ENCODE results near the gene SCAMP4. TPM values are rescaled to one million over a fixed set of nuclear protein-coding genes. Genes with fewer than 3 reads are reported as not detected.

The SCAMP4 gene
- polyA plus RNA-seq, 1 donor from 2014 or later = 12.7 TPM

GRCh38 chr19:1942934-1943555 is 37.8 kb downstream of the SCAMP4 start:
- Histone ChIP-seq H3K27me3 (ENCODE audit: insufficient read depth, low read depth, low read length) (no peaks in the 10 kb centered on the region), H2AFZ (ENCODE audit: low read depth, low read length) (no peak overlapping the region), H4K20me1 (ENCODE audit: insufficient read depth) (no peaks in the 10 kb centered on the region), H3K9me3 (ENCODE audit: low read length) (no peaks in the 10 kb centered on the region), H3K79me2 (replicated peaks; ENCODE audit: insufficient read depth, low read length) (peaks cover 48% of the 10 kb centered on the region), H3K9ac (ENCODE audit: low read length) (peak overlapping the region; percentile 88), H3K27ac (ENCODE audit: low read length) (peak overlapping the region; percentile 78), H3K9me2 (ENCODE audit: insufficient read depth, low read length) (no peaks in the 10 kb centered on the region), H3F3A (ENCODE audit: insufficient read depth, low read length, poor library complexity, severe bottlenecking) (peaks cover 5% of the 10 kb centered on the region), H3K4me2 (ENCODE audit: low read length) (peak overlapping the region; percentile 88), H3K36me3 (ENCODE audit: insufficient read depth, low read length) (no peaks in the 10 kb centered on the region), H3K4me3 (ENCODE audit: low read length) (peak overlapping the region; percentile 90)
- no peak for TF ChIP-seq EP300 (conservative IDR thresholded peaks at IDR 0.05; ENCODE audit: poor library complexity, severe bottlenecking)
- no peak for TF ChIP-seq REST (IDR thresholded peaks at IDR 0.05; ENCODE audit: borderline replicate concordance)
- no peak for TF ChIP-seq SMC3 (conservative IDR thresholded peaks at IDR 0.05; ENCODE audit: poor library complexity)
- TF ChIP-seq RAD21 (conservative IDR thresholded peaks at IDR 0.05) = no peak
- TF ChIP-seq MXI1 (conservative IDR thresholded peaks at IDR 0.05; ENCODE audit: poor library complexity, severe bottlenecking) = no peak
- TF ChIP-seq EZH2 (IDR thresholded peaks at IDR 0.05; ENCODE audit: borderline replicate concordance, insufficient read depth, low read length, poor library complexity, severe bottlenecking) = no peak
- TF ChIP-seq CTCF (IDR thresholded peaks at IDR 0.05; ENCODE audit: poor library complexity, severe bottlenecking) = no peak
- TF ChIP-seq TAF1 (IDR thresholded peaks at IDR 0.05; ENCODE audit: low read depth) = no peak
- peak; percentile 34 for TF ChIP-seq POLR2AphosphoS5 (IDR thresholded peaks at IDR 0.05)

DNA sequence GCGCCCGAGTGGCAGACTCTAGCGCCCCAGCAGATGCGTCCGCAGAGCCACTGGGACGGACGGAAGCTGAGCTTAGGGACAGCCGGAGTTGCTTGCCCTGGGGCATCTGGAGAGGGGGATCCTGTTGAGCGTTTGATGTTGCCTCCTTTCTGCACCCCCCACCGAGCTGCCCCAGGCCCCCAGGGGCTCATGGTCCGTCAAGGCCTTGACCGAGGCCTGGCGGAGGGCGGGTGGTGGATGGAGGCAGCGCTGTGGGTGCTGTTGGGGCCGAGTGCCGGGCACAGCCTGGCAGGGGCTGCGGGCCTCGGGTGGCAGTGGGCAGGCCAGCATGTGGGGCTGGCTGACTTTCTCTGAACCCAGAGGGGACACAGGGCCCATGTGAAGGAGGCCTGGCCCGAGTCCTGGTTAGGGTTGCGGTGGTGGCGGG is 38.5 kb downstream of the SCAMP4 start:
- peaks cover 48% of the 10 kb centered on the region for H3K79me2 ChIP-seq (replicated peaks; ENCODE audit: insufficient read depth, low read length)
- H3K9ac ChIP-seq (ENCODE audit: low read length) = peak overlapping the region; percentile 88
- H3K9me3 ChIP-seq (ENCODE audit: low read length) = no peaks in the 10 kb centered on the region
- H3K27ac ChIP-seq (ENCODE audit: low read length) = no peak overlapping the region
- H3K36me3 ChIP-seq (ENCODE audit: insufficient read depth, low read length) = no peaks in the 10 kb centered on the region
- peak overlapping the region; percentile 90 for H3K4me3 ChIP-seq (ENCODE audit: low read length)
- H2AFZ ChIP-seq (ENCODE audit: low read depth, low read length) = no peak overlapping the region
- peaks cover 5% of the 10 kb centered on the region for H3F3A ChIP-seq (ENCODE audit: insufficient read depth, low read length, poor library complexity, severe bottlenecking)
- H4K20me1 ChIP-seq (ENCODE audit: insufficient read depth) = no peaks in the 10 kb centered on the region
- H3K4me2 ChIP-seq (ENCODE audit: low read length) = no peak overlapping the region
- H3K9me2 ChIP-seq (ENCODE audit: insufficient read depth, low read length) = no peaks in the 10 kb centered on the region
- TF ChIP-seq REST (IDR thresholded peaks at IDR 0.05; ENCODE audit: borderline replicate concordance) (no peak), EP300 (conservative IDR thresholded peaks at IDR 0.05; ENCODE audit: poor library complexity, severe bottlenecking) (no peak), EZH2 (IDR thresholded peaks at IDR 0.05; ENCODE audit: borderline replicate concordance, insufficient read depth, low read length, poor library complexity, severe bottlenecking) (no peak), POLR2AphosphoS5 (IDR thresholded peaks at IDR 0.05) (no peak), CTCF (IDR thresholded peaks at IDR 0.05; ENCODE audit: poor library complexity, severe bottlenecking) (no peak)
- no peaks in the 10 kb centered on the region for H3K27me3 ChIP-seq (ENCODE audit: insufficient read depth, low read depth, low read length)
